ENCODE results near the gene SMAGP.

- TF ChIP-seq EZH2 (IDR thresholded peaks at IDR 0.05) = no peak
- no peak for TF ChIP-seq POLR2AphosphoS5 (IDR thresholded peaks at IDR 0.05; ENCODE audit: borderline replicate concordance, low read depth, low read length)
- no peak for TF ChIP-seq FOXP2 (optimal IDR thresholded peaks at IDR 0.05; ENCODE audit: control extremely low read depth, extremely low read length, insufficient read depth)
These were observed 41.0 kb downstream of the SMAGP start for GRCh38 chr12:51229116-51229809.
